Left ventricle myocardium inferior (tissue), 1 donor: ENCODE data around the gene KCTD5. TPM values are rescaled to one million over a fixed set of nuclear protein-coding genes. Genes with fewer than 3 reads are reported as not detected.

Experiments used
- DNase-seq: peaks from one replicate; pipeline ENCODE4 v3.0.0-alpha.2; 2020
- H3K27ac ChIP-seq: fragments of 200-600 bp; replicated peaks from 2 replicates; pipeline ENCODE4 v1.8.0; 2021
- H3K27me3 ChIP-seq: fragments of 200-600 bp; 2 replicates; pipeline ENCODE4 v1.8.0; 2021; ENCODE audit warnings: low read depth
- H3K36me3 ChIP-seq: fragments of 200-600 bp; 2 replicates; pipeline ENCODE4 v1.8.0; 2021
- H3K4me1 ChIP-seq: fragments of 200-600 bp; 2 replicates; pipeline ENCODE4 v1.8.0; 2021
- H3K4me3 ChIP-seq: fragments of 200-600 bp; 2 replicates; pipeline ENCODE4 v1.8.0; 2021; ENCODE audit warnings: mild to moderate bottlenecking, moderate library complexity
- H3K9me3 ChIP-seq: fragments of 200-600 bp; replicated peaks from 2 replicates; pipeline ENCODE4 v1.8.0; 2021
- CTCF ChIP-seq: fragments of 200-600 bp; IDR thresholded peaks from 2 replicates; pipeline ENCODE4 v1.8.0; 2021; ENCODE audit warnings: antibody characterized with exemption, mild to moderate bottlenecking, borderline replicate concordance
- intact Hi-C: fragments of 100-400 bp; cut with micrococcal nuclease; formaldehyde crosslinking; loops from one replicate; pipeline ENCODE4 v1.11.0; 2022
- total RNA-seq: library from RNA; stranded (reverse); fragmentation: NEBNext Ultra II Directional; extraction: Animal tissue kit (Norgen Biotek cat#: 25700); gene quantifications from one replicate; pipeline ENCODE4 v1.2.1, GENCODE V29; 2021
- donor health status: DM: no; HTN: yes; CAD: no; lungs with severe emphysema.

KCTD5 gene
- total RNA-seq, 1 donor from 2014 or later = 10.2 TPM

- TF ChIP-seq CTCF = no peak
- Histone ChIP-seq H3K36me3 (no peaks in the 10 kb centered on the region), H3K4me1 (no peaks in the 10 kb centered on the region), H3K27me3 (peaks cover 37% of the 10 kb centered on the region), H3K4me3 (no peak overlapping the region), H3K27ac (no peak overlapping the region), H3K9me3 (no peaks in the 10 kb centered on the region)
- intact Hi-C loops = no loop called here
- no peak for DNase-seq
Observed at GRCh38 chr16:2742323-2743006, 60.1 kb downstream of the KCTD5 start.

- Histone ChIP-seq H3K4me1 (no peaks in the 10 kb centered on the region), H3K36me3 (no peaks in the 10 kb centered on the region), H3K9me3 (no peaks in the 10 kb centered on the region), H3K4me3 (no peak overlapping the region), H3K27me3 (peaks cover 29% of the 10 kb centered on the region), H3K27ac (no peak overlapping the region)
- no peak for DNase-seq
- no peak for TF ChIP-seq CTCF
- intact Hi-C loops = no loop called here
Observed at GRCh38 chr16:2743007-2743810, 60.9 kb downstream of the KCTD5 start.

- Histone ChIP-seq H3K27me3 (peaks cover 15% of the 10 kb centered on the region), H3K9me3 (no peaks in the 10 kb centered on the region), H3K27ac (no peak overlapping the region), H3K4me3 (no peak overlapping the region), H3K4me1 (no peaks in the 10 kb centered on the region), H3K36me3 (no peaks in the 10 kb centered on the region)
- DNase-seq = no peak
- no peak for TF ChIP-seq CTCF
- intact Hi-C loops = no loop called here
Observed at GRCh38 chr16:2744711-2745110, 62.4 kb downstream of the KCTD5 start.

GRCh38 chr16:2745116-2745890 is 63.0 kb downstream of the KCTD5 start:
- DNase-seq = no peak

More at GRCh38 chr16:2745116-2745890, 63.0 kb downstream of the KCTD5 start:
- Histone ChIP-seq H3K4me3 (no peak overlapping the region), H3K27ac (no peak overlapping the region), H3K27me3 (peaks cover 9% of the 10 kb centered on the region), H3K36me3 (no peaks in the 10 kb centered on the region), H3K4me1 (no peaks in the 10 kb centered on the region), H3K9me3 (no peaks in the 10 kb centered on the region)
- TF ChIP-seq CTCF = no peak
- intact Hi-C loops = no loop called here
